BLaER1 treated with 17β-estradiol and CSF1 and Interleukin-3, amounts not matched to agents 10 nM and 100 nM (cell line): Measurements from ENCODE around the gene NFIX.

Experiments
- H3K27ac ChIP-seq, 11 experiments: shearing (Covaris generic); formaldehyde crosslinking; 2 replicates each; pipeline ENCODE4 v1.8.1; 2022
- H3K27me3 ChIP-seq, 11 experiments: shearing (Covaris generic); formaldehyde crosslinking; 2 replicates each; pipeline ENCODE4 v1.8.1; 2022
- H3K36me3 ChIP-seq, 11 experiments: shearing (Covaris generic); formaldehyde crosslinking; 2 replicates each; pipeline ENCODE4 v1.8.1; 2022
- H3K4me1 ChIP-seq, 10 experiments: shearing (Covaris generic); formaldehyde crosslinking; 2 replicates each; pipeline ENCODE4 v1.8.1; 2022
- H3K4me2 ChIP-seq, 11 experiments: shearing (Covaris generic); formaldehyde crosslinking; 2 replicates each; pipeline ENCODE4 v1.8.1; 2022
- H3K4me3 ChIP-seq, 10 experiments: shearing (Covaris generic); formaldehyde crosslinking; 2 replicates each; pipeline ENCODE4 v1.8.1; 2022
- H3K9ac ChIP-seq, 11 experiments: shearing (Covaris generic); formaldehyde crosslinking; 2 replicates each; pipeline ENCODE4 v1.8.1; 2022
- H3K9me3 ChIP-seq, 11 experiments: shearing (Covaris generic); formaldehyde crosslinking; replicated peaks in 1 of 11; 2 replicates each; pipeline ENCODE4 v1.8.1; 2022
- H4K20me1 ChIP-seq, 11 experiments: shearing (Covaris generic); formaldehyde crosslinking; 2 replicates each; pipeline ENCODE4 v1.8.1; 2022
- Cebpa-rat ChIP-seq, 11 experiments: shearing (Covaris generic); IDR thresholded peaks; 2 replicates each; pipeline ENCODE4 v1.8.1; 2022

The NFIX gene

DNA sequence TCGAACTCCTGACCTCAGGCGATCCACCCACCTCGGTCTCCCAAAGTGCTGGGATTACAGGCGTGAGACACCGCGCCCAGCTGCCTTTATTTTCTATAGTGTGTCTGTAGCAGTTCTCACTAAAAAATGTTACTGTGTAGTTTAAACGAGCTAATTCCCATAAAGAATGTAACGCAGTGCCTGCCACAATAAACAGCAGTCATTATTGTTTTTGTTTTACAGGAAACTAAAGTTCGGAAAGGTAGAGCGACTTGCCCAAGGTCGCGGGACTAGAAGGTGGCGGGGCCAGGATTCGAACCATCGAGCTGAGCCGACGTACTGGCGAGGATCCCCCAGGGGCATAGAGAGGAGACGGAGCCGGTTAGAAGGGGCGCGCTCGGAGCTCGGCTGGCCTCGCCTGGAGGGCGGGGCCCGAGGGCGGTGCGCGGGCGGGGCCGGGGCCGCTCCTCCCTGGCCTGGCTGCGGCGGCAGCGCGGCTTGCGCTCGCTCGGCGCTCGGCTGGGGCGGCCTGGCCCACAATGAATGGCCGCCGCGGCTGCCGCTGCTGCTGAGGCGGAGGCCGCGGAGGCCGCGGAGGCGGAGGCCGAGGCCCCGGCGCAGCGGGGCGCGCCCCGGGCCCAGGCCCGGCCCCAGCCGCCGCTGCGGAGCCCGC lies 122.6 kb downstream of the NFIX start, which contains the start of gene NACC1:
Gene NACC1, plus strand, starts transcription at position 493 of the 652 bp plus-strand sequence. CDS start 16,944 bp downstream, outside the sequence.
- H3K4me1 ChIP-seq = peaks cover 54 to 70% (median 58%) of the 10 kb centered on the region in 10 experiments
- peak within 1 kb of the TSS; percentile 97 to 100 (median 99) for H3K9ac ChIP-seq
- H4K20me1 ChIP-seq = peaks cover 38 to 42% (median 41%) of the 10 kb centered on the region in 11 experiments
- peak within 1 kb of the TSS; percentile 99 to 100 (median 100) for H3K4me3 ChIP-seq
- no peaks in the 10 kb centered on the region for H3K27me3 ChIP-seq
- no peaks in the 10 kb centered on the region for H3K9me3 ChIP-seq
- TF ChIP-seq Cebpa-rat (IDR thresholded peaks at IDR 0.05) = no peak
- peak within 1 kb of the TSS; percentile 85 to 99 (median 97) for H3K4me2 ChIP-seq
- peak within 1 kb of the TSS; percentile 88 to 99 (median 97) for H3K27ac ChIP-seq
- H3K36me3 ChIP-seq = peaks cover 19 to 62% (median 53%) of the 10 kb centered on the region in 11 experiments

DNA sequence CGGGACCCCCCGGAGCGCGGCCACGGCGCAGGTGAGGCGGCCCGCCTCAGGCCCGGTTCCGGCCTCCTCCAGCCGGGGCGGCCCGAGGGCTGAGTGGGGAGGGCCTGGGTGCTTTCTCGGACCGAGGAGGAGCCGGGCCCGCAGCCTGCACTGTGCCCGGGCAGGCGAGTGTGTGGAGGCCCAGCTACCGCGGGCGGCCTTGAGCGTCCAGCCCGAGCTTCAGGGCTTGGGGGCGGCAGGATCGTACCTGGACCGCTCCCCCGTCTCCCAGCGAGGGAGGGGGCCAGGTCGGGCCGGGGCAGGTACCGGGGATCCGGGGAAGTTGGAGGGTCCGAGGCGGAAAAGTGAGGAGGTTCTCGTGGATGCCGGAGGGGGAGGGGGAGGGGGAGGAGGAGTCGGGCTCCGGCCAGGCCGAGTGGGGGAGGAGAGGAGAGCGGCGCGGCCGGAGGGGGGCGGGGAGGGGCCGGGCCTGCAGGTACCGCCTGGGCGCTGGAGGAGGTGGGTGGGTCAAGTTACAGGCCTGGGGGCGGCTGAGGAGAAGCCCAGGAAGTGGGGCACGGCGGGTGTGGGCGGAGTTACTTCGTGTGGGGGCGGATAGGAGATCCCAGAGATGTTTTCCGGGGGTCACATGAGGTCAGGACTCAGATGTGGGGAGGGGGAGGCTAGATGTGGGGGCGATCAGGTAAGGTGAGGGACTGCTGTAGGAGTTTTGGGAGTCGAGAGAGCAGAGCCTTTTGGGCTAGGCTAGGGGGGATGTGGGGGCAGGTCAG lies 123.3 kb downstream of the NFIX start:
- Histone ChIP-seq H3K4me2 (peak overlapping the region; percentile 85 to 99 (median 97)), H3K4me1 (peaks cover 54 to 77% (median 58%) of the 10 kb centered on the region in 10 experiments), H3K27me3 (no peaks in the 10 kb centered on the region), H4K20me1 (peaks cover 45 to 49% (median 48%) of the 10 kb centered on the region in 11 experiments), H3K9ac (peak overlapping the region; percentile 97 to 100 (median 99)), H3K4me3 (peak overlapping the region; percentile 99 to 100 (median 100)), H3K9me3 (no peaks in the 10 kb centered on the region), H3K27ac (peak overlapping the region; percentile 88 to 99 (median 97)), H3K36me3 (peaks cover 23 to 62% (median 52%) of the 10 kb centered on the region in 11 experiments)
- TF ChIP-seq Cebpa-rat (IDR thresholded peaks at IDR 0.05) = no peak

DNA sequence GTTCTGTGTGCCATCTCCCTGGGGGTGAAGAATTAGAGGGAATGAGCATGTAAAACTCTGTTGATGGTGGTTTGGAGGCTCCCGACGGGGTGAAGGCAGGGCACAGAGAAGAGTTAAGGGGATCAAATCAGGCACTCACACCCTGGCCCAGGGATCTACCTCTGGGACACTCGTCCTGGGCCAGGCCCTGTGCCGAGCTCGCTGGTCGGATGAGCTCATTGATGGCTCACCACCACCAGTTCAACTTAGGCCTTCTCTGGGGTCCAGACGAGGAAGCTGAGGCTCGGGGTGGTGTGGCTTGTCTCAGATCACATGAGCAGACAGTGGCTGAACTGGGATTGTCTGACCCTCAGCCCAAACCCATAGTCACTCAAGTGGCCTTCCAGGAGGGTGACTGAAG lies 124.4 kb downstream of the NFIX start:
- TF ChIP-seq Cebpa-rat (IDR thresholded peaks at IDR 0.05) = no peak
- H3K4me1 ChIP-seq = peaks cover 52 to 71% (median 57%) of the 10 kb centered on the region in 10 experiments
- peak overlapping the region; percentile 97 to 100 (median 99) for H3K9ac ChIP-seq
- peaks cover 33 to 62% (median 51%) of the 10 kb centered on the region in 11 experiments for H3K36me3 ChIP-seq
- H4K20me1 ChIP-seq = peaks cover 56 to 59% (median 58%) of the 10 kb centered on the region in 11 experiments
- H3K4me2 ChIP-seq = peak overlapping the region; percentile 85 to 99 (median 97)
- no peaks in the 10 kb centered on the region for H3K9me3 ChIP-seq
- no peaks in the 10 kb centered on the region for H3K27me3 ChIP-seq
- peak overlapping the region; percentile 99 to 100 (median 100) for H3K4me3 ChIP-seq
- H3K27ac ChIP-seq = peak overlapping the region; percentile 34 to 99 (median 97); a peak in 20 of 22 replicates

DNA sequence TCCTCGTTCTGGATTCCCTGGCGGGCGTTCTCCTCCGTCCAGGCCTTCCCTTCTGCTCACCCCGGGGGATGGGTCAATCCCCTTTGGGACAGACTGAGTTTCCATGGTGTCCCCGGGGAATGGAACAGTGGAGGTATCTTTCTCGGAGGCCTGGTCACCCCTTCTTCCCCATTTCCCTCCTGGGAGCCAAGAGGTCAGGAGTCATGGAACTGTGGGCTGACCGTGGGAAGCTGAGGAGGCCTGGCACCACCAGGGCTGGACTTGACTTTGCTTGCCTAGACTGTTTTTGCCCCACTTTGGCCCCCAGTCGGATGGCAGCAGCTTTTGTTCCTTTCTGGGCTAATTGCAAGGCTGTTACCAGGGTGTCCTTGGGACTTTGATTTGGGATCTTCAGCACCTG lies 124.8 kb downstream of the NFIX start:
- Histone ChIP-seq H3K4me1 (peaks cover 48 to 68% (median 54%) of the 10 kb centered on the region in 10 experiments), H4K20me1 (peaks cover 60 to 63% (median 62%) of the 10 kb centered on the region in 11 experiments), H3K4me3 (peak overlapping the region in 9 of 10 experiments; percentile 99 to 100 (median 100); a peak in 17 of 20 replicates), H3K27ac (peak overlapping the region; percentile 34 to 99 (median 97); a peak in 18 of 22 replicates), H3K4me2 (peak overlapping the region; percentile 85 to 99 (median 97)), H3K36me3 (peaks cover 37 to 62% (median 51%) of the 10 kb centered on the region in 11 experiments), H3K27me3 (no peaks in the 10 kb centered on the region), H3K9me3 (no peaks in the 10 kb centered on the region), H3K9ac (peak overlapping the region; percentile 97 to 100 (median 99); a peak in 21 of 22 replicates)
- TF ChIP-seq Cebpa-rat (IDR thresholded peaks at IDR 0.05) = no peak

DNA sequence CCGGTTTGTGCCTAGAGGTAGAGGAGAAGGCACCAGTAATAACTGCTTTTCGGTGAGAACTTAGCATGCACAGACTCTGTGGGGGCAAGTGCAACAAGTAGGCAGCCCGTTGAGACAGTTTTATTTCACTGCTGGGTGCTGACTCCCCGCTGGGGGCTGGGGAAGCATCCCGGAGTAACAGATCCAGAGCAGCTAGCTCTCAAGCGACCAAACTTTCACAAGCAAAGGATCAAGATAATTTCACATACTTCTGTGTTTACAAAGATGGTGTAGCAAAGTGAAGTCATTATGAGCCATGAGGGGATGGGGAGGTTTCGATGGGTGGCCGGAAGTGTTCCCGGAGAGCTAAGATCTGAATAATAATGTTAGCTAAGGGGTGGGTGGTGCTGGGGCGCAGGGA lies 125.5 kb downstream of the NFIX start:
- peak overlapping the region; percentile 85 to 99 (median 97); a peak in 21 of 22 replicates for H3K4me2 ChIP-seq
- H3K4me3 ChIP-seq = peak overlapping the region in 3 of 10 experiments; percentile 99 to 100 (median 100); a peak in 4 of 20 replicates
- H4K20me1 ChIP-seq = peaks cover 67 to 71% (median 70%) of the 10 kb centered on the region in 11 experiments
- TF ChIP-seq Cebpa-rat (IDR thresholded peaks at IDR 0.05) = no peak
- no peaks in the 10 kb centered on the region for H3K27me3 ChIP-seq
- peaks cover 39 to 67% (median 56%) of the 10 kb centered on the region in 11 experiments for H3K36me3 ChIP-seq
- no peaks in the 10 kb centered on the region for H3K9me3 ChIP-seq
- peak overlapping the region; percentile 97 to 100 (median 99); a peak in 20 of 22 replicates for H3K9ac ChIP-seq
- H3K27ac ChIP-seq = peak overlapping the region in 4 of 11 experiments; percentile 95 to 99 (median 96); a peak in 5 of 22 replicates
- H3K4me1 ChIP-seq = peaks cover 45 to 64% (median 51%) of the 10 kb centered on the region in 10 experiments

DNA sequence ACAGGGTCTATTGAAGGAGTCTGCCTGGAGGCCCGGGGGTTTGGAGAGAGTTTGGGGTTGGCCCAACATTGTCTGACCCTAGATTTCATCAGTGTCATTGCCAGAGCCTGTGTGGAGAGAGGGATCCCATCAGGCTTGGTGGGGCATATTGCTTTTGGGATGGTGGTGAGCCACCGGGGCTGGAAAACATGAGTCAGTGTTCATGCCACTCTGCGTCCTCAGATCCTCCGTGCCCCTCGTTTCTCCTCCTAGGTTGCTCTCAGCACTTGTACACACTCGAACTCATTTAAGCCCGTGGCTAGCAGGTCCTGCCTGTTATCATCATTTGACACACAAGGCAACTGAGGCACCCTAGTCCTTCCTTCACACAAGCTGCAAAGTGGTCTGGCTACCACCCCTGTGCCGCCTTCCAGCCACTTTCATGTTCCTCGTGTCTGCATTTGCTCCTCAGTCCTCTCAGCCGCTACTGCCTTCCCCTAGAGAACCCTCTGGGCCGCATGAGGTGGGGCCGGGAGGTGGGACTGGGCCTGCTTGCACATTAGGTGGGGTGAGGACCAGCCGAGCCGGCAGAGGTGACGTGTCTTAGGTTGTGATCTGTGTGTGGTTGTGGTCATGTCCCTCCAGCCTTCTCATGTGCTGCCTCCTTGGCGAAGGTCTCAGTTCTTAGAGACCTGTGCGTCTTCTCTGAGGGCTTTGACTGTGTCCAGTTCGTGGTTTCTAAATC lies 126.4 kb downstream of the NFIX start:
- Histone ChIP-seq H3K4me3 (no peak overlapping the region), H3K4me1 (peaks cover 52 to 72% (median 58%) of the 10 kb centered on the region in 10 experiments), H3K27ac (peak overlapping the region in 3 of 11 experiments; percentile 10 to 27 (median 24); a peak in 2 of 22 replicates), H3K9me3 (no peaks in the 10 kb centered on the region), H4K20me1 (peaks cover 76 to 80% (median 79%) of the 10 kb centered on the region in 11 experiments), H3K4me2 (peak overlapping the region in 10 of 11 experiments; percentile 22 to 98 (median 96); a peak in 16 of 22 replicates), H3K9ac (peak overlapping the region in 10 of 11 experiments; percentile 7 to 99 (median 98); a peak in 14 of 22 replicates), H3K27me3 (no peaks in the 10 kb centered on the region), H3K36me3 (peaks cover 48 to 76% (median 65%) of the 10 kb centered on the region in 11 experiments)
- no peak for TF ChIP-seq Cebpa-rat (IDR thresholded peaks at IDR 0.05)

DNA sequence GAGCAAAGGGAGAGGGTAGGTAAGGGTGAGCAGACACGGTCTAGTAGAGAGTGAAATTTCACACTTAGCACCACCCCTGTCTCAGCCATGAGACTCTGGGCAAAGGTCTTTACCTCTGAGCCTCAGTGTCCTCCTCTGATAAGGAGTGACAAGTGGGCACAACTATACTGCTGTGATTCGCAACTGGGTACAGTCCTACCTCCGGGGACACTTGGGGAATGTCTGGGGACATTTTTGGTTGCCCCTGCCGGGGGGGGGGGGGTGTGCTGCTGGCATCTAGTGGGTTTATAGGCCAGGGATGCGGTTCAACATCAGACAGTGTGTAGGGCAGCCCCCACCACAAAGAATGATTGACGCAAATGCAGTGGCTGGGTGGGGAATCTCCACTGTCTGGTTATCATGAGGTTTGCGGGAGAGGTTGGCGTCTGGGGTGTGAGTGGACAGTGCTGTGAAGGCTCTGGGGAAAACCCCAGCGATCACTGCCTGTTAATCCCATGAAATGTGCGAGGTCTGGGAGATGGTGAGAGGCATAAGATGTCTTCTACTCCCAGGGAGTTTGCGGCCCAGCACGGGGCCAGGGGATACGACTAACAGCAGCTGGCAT lies 127.1 kb downstream of the NFIX start:
- peak overlapping the region in 1 of 11 experiments; percentile 24; a peak in 1 of 22 replicates for H3K27ac ChIP-seq
- peak overlapping the region in 9 of 11 experiments; percentile 7 to 99 (median 98); a peak in 9 of 22 replicates for H3K9ac ChIP-seq

More for the DNA sequence above, 127.1 kb downstream of the NFIX start:
- TF ChIP-seq Cebpa-rat (IDR thresholded peaks at IDR 0.05) = no peak
- Histone ChIP-seq H3K9me3 (no peaks in the 10 kb centered on the region), H3K4me2 (peak overlapping the region in 7 of 11 experiments; percentile 22 to 98 (median 97); a peak in 8 of 22 replicates), H3K27me3 (no peaks in the 10 kb centered on the region), H3K36me3 (peaks cover 50 to 82% (median 68%) of the 10 kb centered on the region in 11 experiments), H4K20me1 (peaks cover 80 to 87% (median 85%) of the 10 kb centered on the region in 11 experiments), H3K4me3 (no peak overlapping the region), H3K4me1 (peaks cover 52 to 72% (median 58%) of the 10 kb centered on the region in 10 experiments)
